ENCODE data around the gene VAV2. TPM values are rescaled to one million over a fixed set of nuclear protein-coding genes. Genes with fewer than 3 reads are reported as not detected.

Gene VAV2
- polyA plus RNA-seq, 12 donors = 12.0 to 16.6 (median 15.0) TPM; not detected in 1

DNA sequence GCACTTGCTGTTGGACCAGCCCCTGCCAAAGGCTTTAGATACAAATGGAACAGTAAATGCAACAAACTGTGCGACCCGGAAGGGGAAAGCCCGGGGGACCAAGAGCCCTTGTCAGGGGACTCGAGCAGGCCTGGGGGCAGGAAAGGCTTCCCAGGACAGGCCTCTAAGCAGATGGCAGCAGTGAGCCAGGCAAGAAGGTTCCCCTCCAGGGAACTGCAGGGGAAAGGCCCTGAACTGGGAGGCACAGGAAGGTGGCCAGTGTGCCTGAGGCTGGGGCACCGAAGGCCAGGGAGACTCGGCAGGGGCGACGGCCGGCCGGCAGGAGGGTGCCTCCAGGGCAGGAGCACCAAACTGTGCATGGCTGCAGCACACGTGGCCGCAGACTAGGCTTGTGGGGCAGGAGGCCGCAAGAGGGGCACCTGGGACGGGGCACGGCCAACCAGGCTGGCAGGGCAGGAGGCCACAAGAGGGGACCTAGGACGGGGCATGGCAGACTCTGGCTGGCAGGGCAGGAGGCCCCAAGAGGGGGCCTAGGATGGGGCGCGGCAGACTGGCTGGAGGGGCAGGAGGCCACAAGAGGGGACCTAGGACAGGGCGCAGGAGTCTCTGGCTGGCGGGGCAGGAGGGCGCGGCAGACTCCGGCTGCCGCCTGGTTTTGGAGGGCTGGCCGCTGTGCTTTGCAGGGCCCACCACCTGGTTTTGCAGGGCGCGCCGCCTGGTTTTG, 10.0 kb downstream of the VAV2 start:
- DNase-seq = no peak

DNA sequence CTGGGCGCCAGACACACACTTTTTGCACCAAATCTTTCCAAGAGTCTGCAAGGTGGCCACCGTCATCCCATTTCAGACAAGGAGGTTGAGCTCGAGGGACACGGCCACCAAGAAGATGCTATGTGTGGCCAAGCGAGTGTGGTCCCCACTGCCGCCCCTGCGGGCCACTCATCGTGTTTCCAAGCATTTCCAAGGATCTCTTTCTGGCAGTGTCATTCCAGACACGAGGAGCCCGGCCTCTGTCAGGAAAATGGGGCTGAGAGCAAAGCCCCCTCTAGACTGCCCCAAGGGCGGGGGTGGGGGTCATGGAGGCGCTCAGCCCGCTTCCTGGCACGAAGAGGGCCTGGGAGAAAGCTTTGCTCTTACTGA, 10.6 kb downstream of the VAV2 start:
- no peak for DNase-seq

DNA sequence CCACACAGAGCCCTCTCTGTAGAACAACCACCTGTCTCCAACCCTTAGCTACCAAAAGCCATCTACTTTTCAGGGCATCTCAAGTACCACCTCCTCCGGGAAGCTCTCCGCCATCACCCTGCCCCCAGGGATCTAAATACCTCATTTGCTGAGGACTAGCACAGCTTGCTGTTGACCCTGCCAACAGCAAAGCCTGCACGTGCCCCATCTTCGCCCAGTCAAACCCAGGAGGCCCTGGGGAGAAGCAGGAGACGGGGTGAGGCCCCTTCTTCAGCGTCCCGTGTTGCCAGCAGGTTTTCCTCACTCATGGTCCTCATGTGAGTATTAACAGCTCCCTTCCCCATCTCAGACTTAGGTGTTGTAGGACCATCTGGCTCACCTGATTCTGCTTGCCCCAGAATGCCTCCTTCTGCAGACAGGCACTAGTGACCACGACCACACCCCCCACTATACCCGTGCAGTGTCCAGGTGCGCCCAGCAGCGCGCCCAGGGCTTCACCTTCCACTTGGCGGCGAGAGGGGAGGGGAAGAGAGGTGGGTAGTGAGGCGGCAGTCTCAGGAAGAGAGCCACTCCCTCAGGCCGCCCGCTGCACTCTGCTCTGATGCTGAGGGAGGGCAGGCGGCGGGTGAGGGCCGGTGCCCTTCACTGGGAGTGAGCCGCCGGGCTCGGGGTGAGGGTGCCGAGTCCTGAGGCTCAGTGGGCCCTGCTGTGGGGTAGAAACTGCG, 11.1 kb downstream of the VAV2 start:
- DNase-seq = no peak

DNA sequence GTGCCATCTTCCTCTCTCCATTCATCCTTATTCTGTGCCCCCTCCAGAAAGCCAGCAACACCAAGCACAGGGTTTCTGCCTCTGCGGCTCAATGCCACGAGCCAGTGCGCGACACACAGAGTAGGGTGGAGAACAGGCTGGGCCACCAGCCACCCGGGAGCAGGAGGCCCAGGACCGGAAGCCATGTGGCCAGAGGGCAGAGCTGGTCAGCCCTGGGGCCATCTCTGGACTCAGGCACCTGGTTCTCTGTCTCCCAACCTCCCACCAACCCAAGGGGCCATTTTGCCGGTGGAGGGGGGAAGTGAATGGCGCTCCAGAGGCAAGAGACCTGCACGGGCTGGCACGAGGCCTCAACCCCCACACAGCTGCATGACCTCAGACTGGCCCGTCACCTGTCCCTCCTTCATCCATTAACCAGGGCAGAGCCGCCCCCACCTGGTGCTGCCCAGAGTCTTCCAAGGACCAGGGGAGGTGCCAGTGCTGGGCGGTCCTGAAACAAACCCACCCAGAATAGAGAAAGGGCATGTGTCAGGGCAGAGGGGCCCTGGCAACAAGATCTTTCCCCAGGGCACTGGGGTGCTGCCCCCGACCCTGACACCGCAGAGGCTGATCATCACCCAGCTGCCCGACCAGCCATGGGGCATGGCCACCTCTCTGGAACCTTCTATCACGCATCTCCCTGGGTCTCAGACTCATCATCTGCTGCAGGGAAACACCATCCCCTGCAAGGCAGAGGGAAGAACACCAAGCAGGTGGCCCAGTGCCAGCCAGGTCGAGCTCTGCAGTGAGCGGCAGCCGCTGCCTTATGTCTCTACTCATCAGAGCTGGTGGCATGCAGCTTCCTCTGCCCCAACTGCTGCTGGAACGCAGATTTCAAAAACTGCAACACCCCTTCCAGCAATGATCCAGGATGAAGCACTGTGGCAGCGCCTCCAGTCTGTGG, 11.9 kb downstream of the VAV2 start:
- no peak for DNase-seq

DNA sequence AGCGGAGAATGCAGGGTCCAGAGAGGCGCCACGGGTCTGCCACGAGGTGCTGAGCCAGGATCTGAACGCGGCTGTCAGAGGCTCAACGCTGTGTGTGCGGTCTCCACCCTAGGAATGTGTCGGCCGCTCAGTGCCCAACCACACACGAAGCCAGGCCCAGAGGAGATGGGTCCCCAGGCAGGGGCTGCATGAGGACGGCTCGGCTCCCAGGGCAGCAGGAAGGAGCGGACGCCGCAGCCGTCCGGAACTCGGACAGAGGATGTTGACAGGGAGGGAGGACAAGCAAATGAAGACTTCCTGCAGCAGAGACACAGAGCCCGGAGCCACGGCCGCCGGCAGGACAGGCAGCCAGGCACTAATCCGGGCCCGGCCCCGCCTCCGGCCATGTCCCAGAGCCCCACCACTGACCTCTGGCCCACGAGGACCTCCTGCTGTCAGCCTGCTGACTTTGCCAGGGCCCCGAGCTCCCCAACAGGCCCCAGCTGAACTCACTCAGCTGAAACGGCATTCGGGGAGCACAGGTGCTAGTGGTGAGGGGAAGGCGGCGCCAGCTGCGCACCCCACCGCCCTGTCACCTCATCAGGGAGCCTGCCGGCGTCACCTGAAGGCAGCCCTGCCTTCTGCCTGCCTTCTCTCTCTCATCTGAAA, 12.7 kb downstream of the VAV2 start:
- no peak for DNase-seq

DNA sequence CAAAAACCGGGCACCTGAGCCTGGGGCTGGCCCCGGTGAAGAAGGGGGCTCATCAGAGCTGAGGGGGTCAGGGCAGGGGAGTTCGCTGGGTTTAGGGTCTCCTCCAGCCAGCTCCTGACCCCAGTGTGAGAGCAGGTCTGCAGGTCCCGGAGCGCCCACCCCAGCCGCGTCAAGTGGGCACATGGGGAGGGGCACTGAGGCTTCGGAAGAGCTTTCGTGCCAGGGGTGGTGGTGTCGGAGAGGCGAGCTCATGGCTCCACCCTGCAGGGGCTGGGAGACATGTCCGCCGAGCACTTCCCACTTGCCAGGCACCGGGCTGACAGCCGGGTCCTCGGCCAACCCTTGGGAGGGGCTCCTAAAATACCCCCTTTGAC, 13.2 kb downstream of the VAV2 start:
- no peak for DNase-seq

DNA sequence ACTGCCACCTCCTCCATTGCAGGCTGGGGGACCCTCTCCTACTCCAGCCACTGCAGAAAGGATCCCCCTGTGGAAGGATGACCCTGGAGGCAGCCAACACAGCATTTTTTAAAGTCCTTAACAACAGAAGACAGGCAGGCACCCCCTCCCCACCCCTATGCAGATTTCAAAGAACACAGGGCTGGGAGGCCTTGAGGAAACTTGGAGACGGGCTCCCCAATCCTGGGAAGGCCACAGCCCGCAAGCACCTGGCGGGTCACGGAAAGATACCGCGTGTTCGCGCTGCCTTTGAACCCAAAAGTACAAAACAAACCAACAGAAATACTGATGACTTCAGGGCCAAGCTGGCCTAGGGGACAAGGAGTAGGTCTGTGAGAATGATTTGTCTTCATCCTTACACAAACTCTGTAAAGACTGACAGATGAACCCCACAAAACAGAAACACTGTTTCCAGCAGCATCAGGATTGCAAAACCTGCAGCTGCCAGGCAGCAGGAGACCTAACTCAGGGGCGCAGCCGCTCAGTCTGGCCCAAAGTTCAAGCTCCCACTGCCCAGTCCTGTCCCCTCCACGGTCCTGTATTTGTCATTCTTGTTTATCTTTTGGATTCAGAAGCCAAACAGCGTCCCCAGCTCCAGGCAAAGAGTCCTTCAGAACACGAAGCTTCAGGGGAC, 13.8 kb downstream of the VAV2 start:
- no peak for DNase-seq

DNA sequence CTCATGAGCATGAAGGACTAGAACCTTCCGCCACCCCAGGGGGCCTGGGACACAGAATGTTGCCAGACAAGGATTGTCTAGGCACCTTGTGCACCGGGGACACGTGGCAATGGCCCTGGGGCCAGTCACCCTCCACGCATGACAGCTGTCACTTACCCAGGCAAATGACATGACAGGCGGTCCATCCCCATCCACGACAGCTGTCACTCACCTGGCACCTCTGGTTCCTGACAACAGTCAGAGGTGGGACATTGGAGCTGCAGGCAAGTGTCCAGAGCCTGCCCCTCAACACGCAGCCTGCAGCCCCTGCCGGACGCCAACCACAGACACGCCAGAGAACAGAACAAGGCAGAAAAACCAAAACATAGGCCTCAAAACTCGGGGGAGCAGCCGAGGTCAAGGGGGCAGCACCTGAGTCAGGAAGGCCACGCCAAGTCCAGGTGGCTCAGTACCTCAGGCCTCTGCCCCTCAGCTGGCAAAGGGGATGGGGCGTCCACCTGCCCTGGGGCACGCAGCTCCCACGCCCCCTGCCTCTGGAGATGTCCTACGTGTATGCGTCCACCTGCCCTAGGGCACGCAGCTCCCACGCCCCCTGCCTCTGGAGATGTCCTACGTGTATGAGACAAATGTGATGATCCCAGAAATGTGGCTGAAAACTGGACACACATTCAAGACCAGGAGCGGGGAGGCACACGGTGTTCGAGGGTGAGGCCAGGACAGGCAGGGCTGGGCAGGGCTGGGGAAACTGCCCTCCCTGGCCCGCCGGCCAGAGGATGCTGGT, 14.5 kb downstream of the VAV2 start:
- no peak for DNase-seq

DNA sequence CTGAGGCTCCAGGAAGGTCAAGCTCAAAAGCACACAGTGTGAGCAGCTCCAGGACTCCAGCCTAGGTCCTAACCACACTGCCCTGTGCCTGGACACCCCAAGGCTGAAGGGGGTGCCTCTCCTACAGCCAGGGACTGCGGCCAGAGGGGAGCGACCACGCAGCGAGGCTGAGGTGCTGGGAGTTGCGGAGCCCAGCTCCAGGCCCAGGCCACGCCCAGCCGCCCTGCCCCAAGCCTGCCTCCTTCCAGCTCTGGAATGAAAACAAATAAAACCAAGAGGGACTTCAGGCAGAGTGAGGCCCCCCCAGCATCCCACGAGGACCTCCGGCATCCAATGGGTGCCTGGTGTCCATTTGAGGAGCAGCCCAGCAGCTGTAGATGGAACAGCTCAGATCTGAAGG, 15.2 kb downstream of the VAV2 start:
- no peak for DNase-seq

DNA sequence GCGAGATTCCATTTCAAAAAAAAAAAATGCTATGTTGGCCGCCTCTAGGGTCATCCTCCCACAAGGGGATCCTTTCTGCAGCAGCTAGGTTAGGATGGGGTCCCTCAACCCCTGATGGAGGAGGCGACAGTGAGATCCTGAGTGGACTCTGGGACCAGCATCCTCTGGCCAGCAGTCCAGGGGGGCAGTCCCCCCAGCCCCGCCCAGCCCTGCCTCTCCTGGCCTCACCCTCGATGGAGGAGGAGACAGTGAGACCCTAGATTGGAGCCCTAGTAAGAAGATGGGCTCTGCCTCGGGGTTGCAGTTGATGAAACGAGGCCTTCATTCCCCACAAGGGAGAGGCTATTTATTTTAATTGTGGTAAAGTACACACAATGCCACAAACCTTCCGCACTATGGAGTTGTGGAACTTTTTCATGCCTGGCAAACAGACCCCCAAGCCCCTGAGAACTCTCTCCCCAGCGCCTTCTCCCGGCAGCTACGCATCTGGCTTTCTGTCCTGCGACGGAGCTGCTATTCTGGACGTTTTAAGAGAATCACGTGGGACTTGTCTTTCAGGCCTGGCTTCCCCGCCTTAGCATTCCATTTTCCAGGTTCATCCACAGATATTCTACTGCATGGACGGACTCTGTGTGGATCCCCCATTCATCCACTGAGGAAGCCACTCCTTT, 15.8 kb downstream of the VAV2 start:
- no peak for DNase-seq

DNA sequence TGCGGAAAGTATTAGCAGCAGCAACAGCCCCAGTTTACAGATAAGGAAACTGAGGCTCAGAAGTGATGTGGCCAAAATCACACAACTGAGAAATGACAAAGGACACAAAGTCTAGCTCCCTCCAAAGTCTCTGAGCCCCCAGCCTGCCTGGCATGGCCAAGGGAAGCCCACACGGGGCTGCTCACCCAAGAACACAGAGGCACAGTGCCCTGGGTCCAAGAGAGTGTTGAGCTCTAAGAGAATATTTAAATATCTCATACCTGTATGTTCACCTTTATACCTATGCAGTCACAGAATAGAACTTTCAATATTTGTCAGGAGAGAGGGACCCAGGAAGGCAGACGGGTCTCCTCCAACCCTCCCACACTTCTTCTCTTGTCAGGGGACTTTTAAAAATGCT, 16.6 kb downstream of the VAV2 start:
- DNase-seq = no peak

DNA sequence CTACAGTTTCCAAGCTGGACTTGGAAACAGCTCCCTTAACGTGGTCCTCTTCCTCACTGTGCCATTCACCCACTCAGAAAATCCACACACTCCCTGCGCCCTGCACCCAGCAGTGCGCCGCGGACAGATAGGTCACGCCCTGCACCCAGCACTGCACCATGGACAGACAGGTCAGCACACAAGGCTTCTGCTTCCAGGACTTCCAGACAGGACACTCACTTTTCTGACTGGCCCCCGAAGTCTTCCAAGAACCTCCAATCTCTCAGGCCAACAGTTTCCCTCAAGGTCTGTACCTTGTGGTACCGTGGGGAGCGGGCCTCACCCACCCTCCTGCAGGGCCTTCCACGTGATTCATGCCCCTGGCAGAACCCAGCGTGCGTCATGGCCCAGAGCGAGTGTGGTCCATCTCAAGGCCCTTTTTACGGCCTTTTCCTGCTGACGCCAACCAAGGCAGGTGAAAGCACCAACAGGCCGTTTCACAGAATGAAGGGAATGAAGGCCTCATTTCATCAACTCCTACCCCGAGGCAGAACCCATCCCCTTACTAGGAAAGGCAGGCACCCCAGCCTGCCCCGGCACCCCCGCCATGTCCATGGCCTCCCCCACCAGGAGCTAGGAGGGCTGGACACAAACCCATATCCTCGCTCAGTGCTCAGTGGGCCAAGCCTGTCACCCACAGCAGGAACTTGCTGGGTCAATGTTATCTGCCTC, 17.3 kb downstream of the VAV2 start:
- no peak for DNase-seq

DNA sequence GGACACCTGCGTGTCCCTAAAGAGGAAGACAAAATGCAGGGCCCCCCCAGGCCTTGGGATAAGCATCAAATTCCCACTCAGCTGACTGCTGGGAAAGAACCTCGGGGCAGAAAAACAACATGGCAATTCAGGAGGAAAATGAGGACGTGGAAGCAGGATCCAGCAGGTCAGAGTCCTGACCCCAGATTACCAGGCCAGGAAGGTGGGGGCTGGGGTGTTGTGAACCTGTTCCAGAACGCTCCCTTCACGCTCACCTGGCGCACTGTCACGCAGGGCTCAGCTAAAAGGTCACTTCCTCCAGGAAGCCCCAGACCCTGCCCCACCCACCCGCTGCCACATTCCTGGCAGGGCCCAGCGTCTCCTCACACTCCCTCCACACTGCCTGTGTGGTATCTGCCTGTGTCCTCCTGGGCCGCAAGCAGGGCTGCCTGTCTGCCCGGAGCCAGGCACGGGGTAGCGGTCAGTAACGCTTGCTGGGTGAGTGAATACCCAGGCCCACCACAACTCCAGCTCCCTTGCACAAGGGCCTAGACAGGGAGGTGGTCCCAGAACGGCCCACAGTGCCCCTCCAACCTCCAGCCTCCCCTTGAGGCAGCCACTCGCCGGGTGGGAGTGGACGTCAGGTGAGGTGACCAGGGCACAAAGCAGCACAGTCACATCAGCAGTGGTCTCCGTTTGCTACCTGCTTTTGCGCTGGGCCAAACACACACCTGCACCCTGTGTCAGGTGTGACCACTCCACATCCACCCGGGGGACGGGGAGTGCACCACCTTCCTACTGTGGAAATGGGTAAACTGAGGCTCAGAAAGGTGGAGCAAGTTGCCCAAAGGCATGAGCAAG, 18.1 kb downstream of the VAV2 start:
- no peak for DNase-seq

DNA sequence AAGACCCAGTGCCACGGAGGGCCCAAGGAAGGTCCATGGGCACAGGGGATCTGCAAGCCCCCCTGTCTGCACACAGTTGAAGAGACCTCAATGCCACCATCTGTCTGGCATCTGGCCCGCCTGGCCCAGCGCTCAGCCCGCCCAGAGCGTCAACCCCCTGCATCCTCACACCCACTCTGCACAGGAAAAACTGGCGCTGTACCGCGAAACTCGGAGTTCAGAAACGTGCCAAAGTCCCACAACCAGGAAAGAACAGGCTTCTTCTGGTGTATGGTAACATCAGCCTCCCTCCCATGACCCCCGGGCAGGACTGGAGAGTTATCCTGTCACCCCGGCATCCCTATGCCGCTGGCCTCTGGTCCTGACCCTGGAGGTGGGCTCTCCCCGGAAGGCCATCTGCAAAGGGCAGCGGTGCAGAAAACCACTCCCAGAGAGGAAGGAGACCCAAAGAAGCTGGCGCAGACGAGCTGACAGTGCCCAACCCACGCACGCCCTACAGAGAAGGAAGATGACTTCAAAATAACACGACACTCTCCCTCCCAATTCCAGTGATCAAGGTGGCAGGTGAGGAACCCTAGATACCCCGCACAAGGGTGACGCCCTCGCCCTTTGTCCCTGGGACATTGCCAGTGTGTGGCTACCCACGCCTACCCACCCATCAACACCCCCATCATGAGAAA, 18.9 kb downstream of the VAV2 start:
- no peak for DNase-seq

DNA sequence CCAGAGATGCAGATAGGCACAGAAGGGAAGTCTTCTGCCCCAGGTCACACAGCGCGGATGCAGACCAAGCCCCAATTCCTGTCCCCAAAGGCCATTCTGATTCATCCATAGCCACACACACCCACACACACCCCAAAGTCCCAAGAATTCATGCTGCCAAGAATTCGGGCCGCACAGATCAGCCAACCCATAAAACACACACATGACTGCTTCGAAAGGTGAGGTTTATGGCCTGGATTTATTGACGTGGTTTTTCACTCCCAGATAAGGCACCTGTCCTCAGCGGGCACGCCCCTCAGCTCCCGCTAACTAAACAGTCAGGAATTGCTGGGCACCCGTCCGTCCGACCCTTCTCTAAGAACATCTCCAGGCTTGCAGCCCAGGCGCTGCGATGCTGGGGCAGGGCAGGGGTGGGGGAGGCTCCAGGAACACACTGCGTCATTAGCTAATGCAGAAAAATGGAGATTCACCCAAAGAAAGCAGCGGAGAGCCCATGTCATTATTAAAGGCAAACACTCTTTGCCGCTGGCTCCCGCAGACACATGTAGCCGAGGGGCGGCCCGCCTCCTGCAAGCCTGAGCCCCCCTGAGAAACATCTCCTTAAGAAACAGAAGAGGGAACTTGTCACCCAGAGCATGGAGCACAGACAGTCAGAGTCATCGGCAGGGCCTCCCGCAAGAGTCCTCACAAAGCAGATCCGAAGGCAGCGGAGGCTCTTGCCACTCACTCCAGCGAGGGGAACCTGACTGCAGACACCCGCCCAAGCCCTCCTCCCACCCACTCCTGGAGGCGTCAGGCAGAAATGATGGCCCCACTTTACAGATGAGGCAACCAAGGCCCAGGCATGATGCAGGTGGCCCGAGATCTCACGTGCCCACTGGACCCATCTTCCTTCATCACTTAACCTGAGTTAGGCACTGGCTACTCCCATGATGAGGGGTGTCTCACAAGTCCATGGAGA, 19.9 kb downstream of the VAV2 start:
- no peak for DNase-seq

DNA sequence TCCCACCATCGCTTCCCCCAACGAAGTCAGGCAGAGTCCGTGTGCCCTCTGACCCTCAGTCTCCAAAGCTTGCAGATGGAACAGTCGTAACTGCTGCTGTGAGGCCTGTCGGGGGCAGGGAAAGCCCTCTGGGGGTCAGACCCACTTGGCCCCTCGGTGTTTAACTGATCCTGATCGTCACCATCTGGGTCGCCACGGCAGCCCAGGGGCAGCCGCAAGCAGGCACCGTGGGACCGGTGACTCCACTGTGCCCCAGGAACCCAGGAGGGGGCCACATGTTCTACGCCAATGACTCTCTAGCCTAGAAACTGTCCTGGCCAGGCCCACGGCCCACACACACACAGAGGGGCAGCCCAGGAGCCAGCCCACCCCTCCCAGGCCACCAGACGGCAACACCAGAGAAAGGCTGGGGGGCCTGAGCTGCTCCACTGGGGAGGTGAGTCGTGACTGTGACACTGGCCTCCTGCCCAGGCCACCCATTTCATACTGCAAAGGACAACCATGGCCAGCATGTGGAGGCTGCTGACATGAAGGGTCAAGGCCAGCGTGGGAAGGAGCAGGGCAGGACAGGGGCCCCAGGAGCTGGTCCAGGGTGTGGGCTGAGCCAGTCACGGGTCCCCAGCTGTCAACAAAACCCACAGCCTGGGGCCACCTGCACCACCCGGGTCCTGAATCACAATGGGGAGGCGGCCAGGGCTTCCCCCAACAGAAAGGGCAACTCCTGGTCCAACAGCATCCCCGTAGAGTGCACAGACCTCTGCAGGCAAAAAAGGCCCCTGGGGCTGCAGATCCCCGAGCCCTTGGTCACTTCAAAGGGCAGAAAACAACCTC, 20.8 kb downstream of the VAV2 start:
- DNase-seq = no peak
